OCI-LY1 (cell line): ENCODE measurements around the gene ZNF503.
"Not testable (repeated sequence)": the region's sequence is repeated elsewhere in the genome, so short reads cannot be mapped to it uniquely, and the experiment has no call there.

Source experiments
- H2AFZ ChIP-seq: fragments of 200-600 bp; sonication (generic), shearing (Covaris generic); 2 replicates; pipeline ENCODE4 v1.6.0; 2014; ENCODE audit warnings: antibody characterized with exemption, mild to moderate bottlenecking, low read length
- H3F3A ChIP-seq: fragments of 200-600 bp; sonication (generic), shearing (Covaris generic); 2 replicates; pipeline ENCODE4 v1.6.0; 2014; ENCODE audit warnings: mild to moderate bottlenecking, antibody characterized with exemption, low read length, moderate library complexity; ENCODE audit not compliant: insufficient read depth
- H3K27ac ChIP-seq: fragments of 200-600 bp; sonication (generic); 2 replicates; pipeline ENCODE4 v1.5.1; 2014; ENCODE audit warnings: low read length, mixed run types, mild to moderate bottlenecking, low read depth; ENCODE audit not compliant: poor library complexity, severe bottlenecking
- H3K27me3 ChIP-seq: fragments of 200-600 bp; sonication (generic); 2 replicates; pipeline ENCODE4 v1.6.0; 2014; ENCODE audit warnings: antibody characterized with exemption, mild to moderate bottlenecking, low read length, moderate library complexity; ENCODE audit not compliant: insufficient read depth
- H3K36me3 ChIP-seq: fragments of 200-600 bp; sonication (generic); 2 replicates; pipeline ENCODE4 v1.6.1; 2014; ENCODE audit warnings: mild to moderate bottlenecking, antibody characterized with exemption, low read length, moderate library complexity, mixed read lengths; ENCODE audit not compliant: insufficient read depth
- H3K4me1 ChIP-seq: fragments of 200-600 bp; sonication (generic); 2 replicates; pipeline ENCODE4 v1.5.1; 2014; ENCODE audit warnings: mild to moderate bottlenecking, low read length, moderate library complexity; ENCODE audit not compliant: insufficient read depth, severe bottlenecking
- H3K4me2 ChIP-seq: fragments of 200-600 bp; sonication (generic), shearing (Covaris generic); 2 replicates; pipeline ENCODE4 v1.6.1; 2014; ENCODE audit warnings: low read length
- H3K4me3 ChIP-seq: fragments of 200-600 bp; sonication (generic); 2 replicates; pipeline ENCODE4 v1.5.1; 2014; ENCODE audit warnings: low read length, low read depth, mild to moderate bottlenecking, mixed read lengths; ENCODE audit not compliant: poor library complexity, severe bottlenecking
- H3K79me2 ChIP-seq: fragments of 200-600 bp; shearing (Covaris generic); 2 replicates; pipeline ENCODE4 v1.6.1; 2016; ENCODE audit warnings: mixed run types, low read length, mixed read lengths; ENCODE audit not compliant: insufficient read depth
- H3K9ac ChIP-seq: fragments of 200-600 bp; sonication (generic), shearing (Covaris generic); 2 replicates; pipeline ENCODE4 v1.6.1; 2014; ENCODE audit warnings: mild to moderate bottlenecking, low read length, mixed read lengths
- H3K9me2 ChIP-seq: fragments of 200-600 bp; sonication (generic), shearing (Covaris generic); 2 replicates; pipeline ENCODE4 v1.6.1; 2014; ENCODE audit warnings: low read depth, mild to moderate bottlenecking, low read length, mixed read lengths
- H3K9me3 ChIP-seq: fragments of 200-600 bp; shearing (Covaris generic); 2 replicates; pipeline ENCODE4 v1.6.1; 2014; ENCODE audit warnings: low read length, mixed read lengths
- H4K20me1 ChIP-seq: fragments of 200-600 bp; sonication (generic), shearing (Covaris generic); 2 replicates; pipeline ENCODE4 v1.6.0; 2016; ENCODE audit warnings: mild to moderate bottlenecking, low read length; ENCODE audit not compliant: insufficient read depth
- EZH2 ChIP-seq: fragments of 200-600 bp; sonication (generic), shearing (Covaris generic); IDR thresholded peaks from 2 replicates; pipeline ENCODE4 v1.8.0; 2017; ENCODE audit warnings: borderline replicate concordance, mixed run types, mild to moderate bottlenecking, antibody characterized with exemption, low read length, moderate library complexity, mixed read lengths
- TF ChIP-seq, protein P1 (sequence below): fragments of 200-600 bp; sonication (generic), shearing (Covaris generic); IDR thresholded peaks from 2 replicates; pipeline ENCODE4 v1.5.1; 2017; ENCODE audit warnings: mild to moderate bottlenecking, antibody characterized with exemption, low read length, moderate library complexity, mixed read lengths

The ZNF503 gene

DNA sequence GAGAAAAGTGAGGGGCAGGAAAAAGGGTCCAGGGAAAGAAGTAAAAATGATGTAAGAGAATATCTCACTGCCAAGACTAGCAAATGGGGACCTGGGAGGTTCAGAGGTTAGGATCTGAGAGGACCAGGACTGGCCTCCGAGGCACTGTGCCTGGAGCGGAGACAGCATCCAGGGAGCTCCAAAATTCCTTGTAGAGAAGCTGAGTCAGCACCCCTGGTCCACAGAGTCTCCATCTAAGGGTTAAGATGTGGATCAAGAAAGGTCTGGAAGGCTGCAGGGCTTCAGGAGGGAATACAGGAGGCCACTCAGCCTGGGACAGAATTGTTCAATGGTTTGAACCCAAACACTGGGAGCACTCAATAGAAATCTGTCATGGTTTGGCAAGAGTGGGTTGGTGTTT is 30.6 kb downstream of the ZNF503 start:
- H3F3A ChIP-seq = no peaks in the 10 kb centered on the region
- H3K4me3 ChIP-seq = no peak overlapping the region
- H3K79me2 ChIP-seq = no peaks in the 10 kb centered on the region
- TF ChIP-seq, protein P1, sequence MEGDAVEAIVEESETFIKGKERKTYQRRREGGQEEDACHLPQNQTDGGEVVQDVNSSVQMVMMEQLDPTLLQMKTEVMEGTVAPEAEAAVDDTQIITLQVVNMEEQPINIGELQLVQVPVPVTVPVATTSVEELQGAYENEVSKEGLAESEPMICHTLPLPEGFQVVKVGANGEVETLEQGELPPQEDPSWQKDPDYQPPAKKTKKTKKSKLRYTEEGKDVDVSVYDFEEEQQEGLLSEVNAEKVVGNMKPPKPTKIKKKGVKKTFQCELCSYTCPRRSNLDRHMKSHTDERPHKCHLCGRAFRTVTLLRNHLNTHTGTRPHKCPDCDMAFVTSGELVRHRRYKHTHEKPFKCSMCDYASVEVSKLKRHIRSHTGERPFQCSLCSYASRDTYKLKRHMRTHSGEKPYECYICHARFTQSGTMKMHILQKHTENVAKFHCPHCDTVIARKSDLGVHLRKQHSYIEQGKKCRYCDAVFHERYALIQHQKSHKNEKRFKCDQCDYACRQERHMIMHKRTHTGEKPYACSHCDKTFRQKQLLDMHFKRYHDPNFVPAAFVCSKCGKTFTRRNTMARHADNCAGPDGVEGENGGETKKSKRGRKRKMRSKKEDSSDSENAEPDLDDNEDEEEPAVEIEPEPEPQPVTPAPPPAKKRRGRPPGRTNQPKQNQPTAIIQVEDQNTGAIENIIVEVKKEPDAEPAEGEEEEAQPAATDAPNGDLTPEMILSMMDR = no peak
- no peak for TF ChIP-seq EZH2
- no peaks in the 10 kb centered on the region for H3K9me3 ChIP-seq
- H3K4me1 ChIP-seq = no peaks in the 10 kb centered on the region
- H3K9me2 ChIP-seq = no peaks in the 10 kb centered on the region
- no peak overlapping the region for H3K4me2 ChIP-seq
- no peaks in the 10 kb centered on the region; the same call in 1 of the 2 replicates for H3K36me3 ChIP-seq
- H3K27me3 ChIP-seq = no peaks in the 10 kb centered on the region
- H3K27ac ChIP-seq = no peak overlapping the region
- no peak overlapping the region for H2AFZ ChIP-seq
- H4K20me1 ChIP-seq = no peaks in the 10 kb centered on the region
- H3K9ac ChIP-seq = no peak overlapping the region

DNA sequence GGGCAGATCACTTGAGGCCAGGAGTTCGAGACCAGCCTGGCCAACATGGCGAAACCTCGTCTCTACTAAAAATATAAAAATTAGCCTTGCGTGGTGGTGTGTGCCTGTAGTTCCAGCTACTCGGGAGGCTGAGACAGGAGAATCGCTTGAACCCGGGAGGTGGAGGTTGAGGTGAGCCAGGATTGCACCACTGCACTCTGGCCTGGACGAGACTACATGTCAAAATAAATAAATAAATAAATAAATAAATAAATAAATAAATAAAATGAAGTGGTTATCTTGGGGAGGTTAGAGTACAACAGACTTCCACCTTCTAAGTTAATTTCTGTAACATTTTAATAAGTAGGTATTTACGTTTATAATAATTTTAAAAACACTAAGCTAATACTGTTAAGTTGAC is 31.7 kb downstream of the ZNF503 start:
- H4K20me1 ChIP-seq, H3K36me3 ChIP-seq, H3K9ac ChIP-seq, H3K4me2 ChIP-seq, H2AFZ ChIP-seq, H3K27ac ChIP-seq, H3K9me3 ChIP-seq, H3F3A ChIP-seq, H3K4me3 ChIP-seq, H3K9me2 ChIP-seq, H3K27me3 ChIP-seq, H3K79me2 ChIP-seq, H3K4me1 ChIP-seq: not testable (repeated sequence)

DNA sequence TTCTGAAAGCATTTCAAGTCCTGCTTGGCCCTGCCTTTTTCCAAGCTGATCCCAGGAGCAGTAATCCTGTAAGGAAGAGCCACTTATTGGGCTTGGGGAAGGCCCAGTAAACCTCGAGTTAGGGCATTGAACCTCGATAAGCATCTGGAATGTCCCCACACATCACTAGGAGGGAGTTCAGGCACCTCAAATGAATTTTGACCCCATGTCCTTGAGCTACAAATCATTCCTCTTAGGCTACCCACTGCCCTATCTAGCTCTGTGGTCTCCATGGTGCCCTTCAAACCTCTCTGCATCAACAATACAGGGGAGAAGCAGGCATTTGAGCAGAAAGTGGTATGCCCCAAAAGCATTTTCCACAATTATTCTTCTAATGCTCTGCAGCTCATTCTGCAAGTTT is 33.7 kb downstream of the ZNF503 start:
- no peak overlapping the region for H3K27ac ChIP-seq
- TF ChIP-seq EZH2 = no peak
- TF ChIP-seq, protein P1 = no peak
- no peaks in the 10 kb centered on the region for H3K9me2 ChIP-seq
- H3K4me2 ChIP-seq = no peak overlapping the region
- H3K4me3 ChIP-seq = no peak overlapping the region
- no peak overlapping the region for H2AFZ ChIP-seq
- no peaks in the 10 kb centered on the region for H3K79me2 ChIP-seq
- no peaks in the 10 kb centered on the region for H4K20me1 ChIP-seq
- H3K4me1 ChIP-seq = no peaks in the 10 kb centered on the region
- H3K36me3 ChIP-seq = no peaks in the 10 kb centered on the region; the same call in 1 of the 2 replicates
- H3K9ac ChIP-seq = no peak overlapping the region
- H3F3A ChIP-seq = no peaks in the 10 kb centered on the region
- no peaks in the 10 kb centered on the region; the same call in 1 of the 2 replicates for H3K27me3 ChIP-seq
- H3K9me3 ChIP-seq = no peaks in the 10 kb centered on the region

DNA sequence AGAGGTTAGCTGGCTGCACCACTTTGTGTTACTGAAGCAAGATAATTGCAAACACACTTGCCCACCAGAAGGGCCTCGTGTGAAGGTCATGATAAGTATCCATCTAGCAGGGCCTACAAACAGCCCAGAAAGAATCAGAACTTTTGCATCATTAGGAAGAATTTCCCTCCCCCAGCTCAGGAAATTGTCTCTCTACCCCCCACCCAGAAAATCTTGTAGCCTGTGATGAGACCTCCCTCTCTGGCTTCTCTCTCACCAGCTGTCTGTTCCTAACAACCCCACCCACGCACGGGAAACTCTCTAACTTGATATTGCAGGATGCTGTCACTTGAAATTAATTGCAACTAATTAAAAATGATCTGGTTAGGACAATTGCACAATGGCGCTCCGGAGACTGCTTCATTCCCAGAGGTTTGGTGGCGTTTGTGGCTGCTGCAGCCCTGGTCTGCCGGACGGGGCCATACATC is 34.5 kb downstream of the ZNF503 start:
- no peak overlapping the region for H3K27ac ChIP-seq
- H3K4me2 ChIP-seq = no peak overlapping the region
- H3K9ac ChIP-seq = no peak overlapping the region
- H3K79me2 ChIP-seq = no peaks in the 10 kb centered on the region
- H3K9me3 ChIP-seq = no peaks in the 10 kb centered on the region
- no peak overlapping the region for H3K4me3 ChIP-seq
- no peaks in the 10 kb centered on the region for H3K9me2 ChIP-seq
- no peaks in the 10 kb centered on the region; the same call in 1 of the 2 replicates for H3K36me3 ChIP-seq
- no peaks in the 10 kb centered on the region; the same call in 1 of the 2 replicates for H3K27me3 ChIP-seq
- TF ChIP-seq, protein P1 = no peak
- no peak for TF ChIP-seq EZH2
- no peaks in the 10 kb centered on the region for H3F3A ChIP-seq
- H4K20me1 ChIP-seq = no peaks in the 10 kb centered on the region
- no peak overlapping the region for H2AFZ ChIP-seq
- H3K4me1 ChIP-seq = no peaks in the 10 kb centered on the region
